ENCODE results near the gene CTBS.

Gene CTBS

DNA sequence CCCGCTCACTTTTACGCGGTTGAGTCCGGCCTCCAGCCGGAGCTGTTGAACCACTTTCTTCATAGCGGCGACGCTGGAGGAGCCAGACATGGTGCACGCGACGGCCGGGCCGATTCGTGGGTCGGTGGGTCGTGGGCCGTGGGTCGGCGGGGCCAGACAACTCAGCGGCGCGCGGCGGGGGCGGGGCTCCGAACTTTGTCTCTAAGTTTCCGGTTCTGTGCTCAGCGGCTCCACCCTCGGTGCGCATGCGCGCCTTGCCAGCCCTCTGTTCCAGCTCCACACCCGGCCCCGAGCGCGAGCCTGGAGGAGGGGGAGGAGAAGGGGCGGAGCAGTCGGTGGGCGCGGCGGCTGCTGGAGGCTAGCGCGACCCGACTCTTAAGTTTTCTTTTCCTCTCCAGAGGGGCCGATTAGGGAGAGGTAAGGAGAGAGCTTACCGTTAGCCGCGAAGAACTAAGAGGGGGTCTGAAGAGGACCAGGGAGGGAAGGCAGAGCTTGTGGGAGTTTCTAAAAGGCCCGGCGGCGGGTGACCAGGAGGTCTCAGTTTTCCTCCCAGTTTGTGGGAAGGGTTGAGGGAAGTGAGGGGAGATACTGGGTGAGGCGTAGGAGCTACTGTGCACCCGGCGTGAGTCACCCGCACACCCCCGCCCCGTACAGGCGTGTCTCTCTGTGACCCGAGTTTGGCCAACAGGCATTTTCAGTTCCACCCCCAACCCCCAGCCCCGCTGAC, 68.1 kb downstream of the CTBS start, which contains the start of the genes GNG5 and SPATA1:
TSS of gene GNG5 (minus strand) at position 580 of the 727 bp plus-strand sequence. CDS start at position 90, 490 bp downstream.
TSS of gene SPATA1 (plus strand) at position 385 of the 727 bp plus-strand sequence. CDS start 9,974 bp downstream, outside the sequence.
- peak; percentile 95 for DNase-seq (ENCODE audit: low read depth, low spot score)

- DNase-seq (ENCODE audit: low read depth, low spot score) = no peak
These were observed 68.7 kb downstream of the CTBS start for GRCh38 chr1:84505493-84506001.

GRCh38 chr1:84504580-84505492, 69.4 kb downstream of the CTBS start:
- no peak for DNase-seq (ENCODE audit: low read depth, low spot score)

DNA sequence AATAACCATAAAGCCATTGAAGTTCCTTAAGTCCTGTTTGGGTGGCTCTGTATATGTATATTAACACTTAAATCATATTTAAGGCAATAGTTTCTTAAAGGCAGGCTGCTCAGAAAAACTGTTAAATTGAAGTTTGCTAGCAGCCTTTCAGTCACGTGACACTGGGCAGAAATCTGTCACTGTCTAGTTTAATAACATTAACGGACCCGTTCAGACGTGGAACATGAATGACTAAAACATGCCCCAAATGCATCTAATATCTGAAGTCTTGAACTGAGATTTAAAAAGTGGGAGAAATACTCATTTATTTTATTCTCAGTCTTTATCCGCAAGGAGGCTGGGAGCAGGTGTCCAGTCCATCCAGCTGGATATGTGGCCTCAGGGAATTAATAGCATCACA, 71.3 kb downstream of the CTBS start:
- no peak for DNase-seq (ENCODE audit: low read depth, low spot score)

Measured in activated naive CD8-positive, alpha-beta T cell treated with anti-CD3 and anti-CD28 coated beads, Interleukin-2, amount 50 U/mL, for 16 hours (primary cell).